ENCODE results near the gene PLCD1.

DNA sequence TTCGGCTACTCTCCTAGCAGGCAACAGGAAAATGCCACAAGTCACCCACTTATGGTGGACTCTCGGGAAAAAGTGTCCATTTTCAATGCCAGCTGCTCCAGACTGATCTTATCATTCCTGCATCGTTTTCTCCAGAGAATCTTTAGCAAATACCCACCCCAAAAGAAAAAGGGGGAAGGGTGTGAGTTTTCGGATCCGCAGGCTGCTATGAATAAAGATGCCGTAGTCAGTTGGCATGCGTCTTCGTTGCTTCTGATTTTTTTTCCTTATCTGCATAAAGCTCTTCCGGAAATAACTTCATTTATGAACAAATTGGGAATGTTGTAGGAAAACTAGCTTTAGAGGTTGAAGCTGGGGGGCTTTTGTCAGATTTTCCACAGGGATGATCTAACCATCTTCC lies 61.2 kb downstream of the PLCD1 start:
- TF ChIP-seq TAF1 (IDR thresholded peaks at IDR 0.05; ENCODE audit: borderline replicate concordance, low read depth, low read length), result no peak
- TF ChIP-seq POLR2A (IDR thresholded peaks at IDR 0.05; ENCODE audit: low read depth, low read length), result no peak
